Sciatic nerve (tissue), 2 donors: Measurements from ENCODE around the gene ISG20. TPM values are rescaled to one million over a fixed set of nuclear protein-coding genes. Genes with fewer than 3 reads are reported as not detected.

Experiments used
- ATAC-seq: fragments of 200-7000 bp; cut with Tn5 transposase; one replicate; pipeline ENCODE4 v1.9.1; 2020; ENCODE audit warnings: mild to moderate bottlenecking, moderate library complexity
- DNase-seq: peaks from one replicate; pipeline ENCODE4 v3.0.0-alpha.2; 2020; ENCODE audit warnings: low spot score
- intact Hi-C: fragments of 100-400 bp; cut with DNase I; formaldehyde crosslinking; loops from one replicate; pipeline ENCODE4 v1.14.2; 2022
- total RNA-seq: library from RNA; stranded (reverse); fragmentation: NEBNext Ultra II Directional; extraction: Animal tissue kit (Norgen Biotek cat#: 25700); gene quantifications from one replicate; pipeline ENCODE4 v1.2.1, GENCODE V29; 2021
- donor health status: DM: no; HTN: no; CAD: no.
- donor health status: DM: no; HTN: no; CAD: no.

ISG20 gene
- total RNA-seq, 1 donor from 2014 or later, result 20.2 TPM

GRCh38 chr15:88617031-88617722, 21.6 kb upstream of the ISG20 start:
- no peak for DNase-seq
- ATAC-seq, result no peak
- intact Hi-C loops, result no loop called here

- no peak for ATAC-seq
- DNase-seq, result no peak
- intact Hi-C loops, result no loop called here
Measured at GRCh38 chr15:88617790-88618189, 21.0 kb upstream of the ISG20 start.

GRCh38 chr15:88618686-88619085, 20.1 kb upstream of the ISG20 start:
- ATAC-seq (no peak), DNase-seq (no peak)
- intact Hi-C loops, result no loop called here

- intact Hi-C loops, result loop anchor here (10.0 kb wide), 1 partner anchor 215 kb away; no protein-coding TSS in a partner anchor
- ATAC-seq (no peak), DNase-seq (no peak)
Measured at GRCh38 chr15:88619796-88620195, 19.0 kb upstream of the ISG20 start.

DNA sequence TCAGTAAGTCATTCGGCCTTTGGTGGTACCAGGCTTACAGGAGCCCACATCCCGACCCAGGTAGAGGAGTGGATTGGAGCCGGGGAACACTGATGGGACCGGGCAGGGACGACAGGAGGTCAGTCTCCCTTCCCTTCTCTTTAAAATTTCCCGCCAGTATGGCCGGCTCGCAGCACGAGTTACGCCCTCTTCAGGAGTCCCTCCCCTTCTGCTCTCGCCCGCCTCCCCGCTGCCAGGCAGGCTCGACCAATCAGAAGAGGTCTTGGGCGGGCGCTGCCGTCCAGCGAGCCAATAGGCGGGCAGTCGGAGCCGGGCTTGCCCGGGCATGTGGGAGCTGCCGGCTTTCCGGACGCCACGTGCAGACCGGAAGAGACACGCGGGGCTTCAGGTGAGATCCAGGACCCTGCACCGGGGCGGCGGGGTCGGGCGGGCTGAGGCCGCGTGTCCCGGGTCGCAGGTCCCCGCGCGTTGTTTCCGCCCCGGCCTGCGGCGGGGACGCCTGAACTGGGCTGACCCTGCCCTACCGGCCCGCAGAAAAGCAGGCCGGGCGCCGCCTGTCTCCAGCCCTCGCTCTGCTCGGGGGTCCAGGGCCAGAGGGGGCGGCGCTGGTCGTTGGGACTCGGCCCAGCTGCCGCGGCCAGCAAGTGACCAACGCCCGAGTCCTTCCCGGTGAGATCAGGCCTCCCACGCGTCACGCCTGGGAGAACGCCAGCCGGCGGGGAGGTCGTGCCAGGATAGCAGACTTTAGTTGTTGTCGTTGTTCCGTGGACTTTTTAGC, 17.6 kb upstream of the ISG20 start, which contains the start of gene AEN:
Gene AEN (plus strand): TSS at position 346 of the 778 bp plus-strand sequence. CDS start 4,870 bp downstream, outside the sequence.
- intact Hi-C loops, result loop anchor here (10.0 kb wide), 1 partner anchor 214 kb away; no protein-coding TSS in a partner anchor
- ATAC-seq, result peak; percentile 99

DNA sequence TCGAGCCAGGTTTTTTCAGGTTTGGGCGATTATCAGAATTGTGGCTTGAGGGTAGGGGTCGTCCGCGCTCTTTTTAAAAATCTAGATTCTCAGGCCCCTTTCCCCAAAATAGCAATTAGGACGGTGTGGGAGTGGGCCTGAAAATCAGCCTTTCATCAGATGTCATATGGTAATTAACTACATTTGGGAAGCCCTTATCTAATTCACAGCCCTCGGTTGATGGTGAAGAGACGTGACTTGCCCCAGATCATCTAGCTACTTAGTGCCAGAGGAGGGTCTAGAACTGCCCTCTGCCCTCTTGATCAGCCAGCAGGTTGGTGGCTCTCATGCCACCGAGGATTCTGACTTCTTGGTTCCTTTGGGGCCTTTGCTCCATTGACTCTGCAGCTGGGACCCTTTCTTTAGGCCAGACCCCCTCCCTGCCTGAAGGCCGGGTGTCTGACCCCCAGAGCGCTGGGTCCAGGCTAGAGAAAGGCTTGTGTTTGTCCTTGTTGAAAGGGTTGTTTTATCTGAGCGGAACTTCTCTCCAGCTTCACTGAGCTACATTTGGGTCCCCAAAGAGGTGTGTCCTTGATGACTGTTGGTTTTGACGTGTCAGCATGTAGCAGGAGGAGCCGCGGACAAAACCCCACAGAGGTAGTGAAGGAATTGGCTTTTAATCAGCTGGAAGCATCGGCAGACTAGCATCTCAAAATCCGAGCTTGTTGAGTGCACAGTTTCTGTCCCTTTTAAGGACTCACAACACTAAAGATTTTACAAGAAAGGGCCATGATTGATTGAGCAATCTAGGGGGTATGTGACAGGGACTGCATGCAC, 16.8 kb upstream of the ISG20 start:
- DNase-seq, result no peak
- ATAC-seq, result no peak
- intact Hi-C loops, result loop anchor here (10.0 kb wide), 1 partner anchor 213 kb away; no protein-coding TSS in a partner anchor

More for the DNA sequence above, 17.6 kb upstream of the ISG20 start, which contains the start of gene AEN:
- DNase-seq, result peak; percentile 96

DNA sequence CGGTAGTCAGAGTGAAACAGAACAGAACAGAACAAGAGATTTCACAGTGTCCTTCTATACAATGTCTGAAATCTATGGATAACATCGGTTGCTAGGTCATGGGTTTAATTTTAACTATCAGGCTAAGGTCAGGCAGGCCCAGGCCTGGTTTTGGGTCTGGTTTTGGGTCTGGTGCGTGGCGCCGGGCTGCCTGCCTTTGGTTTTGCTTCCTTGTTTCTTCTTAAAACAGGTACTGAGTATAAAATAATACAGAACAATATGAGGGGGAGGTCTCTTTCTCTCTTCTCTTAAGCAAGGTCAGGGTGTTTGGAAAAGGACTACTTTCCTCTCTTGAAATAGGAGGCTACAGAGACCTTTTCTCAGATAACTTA, 16.2 kb upstream of the ISG20 start:
- intact Hi-C loops, result loop anchor here (10.0 kb wide), 1 partner anchor 212 kb away; no protein-coding TSS in a partner anchor
- DNase-seq (no peak), ATAC-seq (no peak)

DNA sequence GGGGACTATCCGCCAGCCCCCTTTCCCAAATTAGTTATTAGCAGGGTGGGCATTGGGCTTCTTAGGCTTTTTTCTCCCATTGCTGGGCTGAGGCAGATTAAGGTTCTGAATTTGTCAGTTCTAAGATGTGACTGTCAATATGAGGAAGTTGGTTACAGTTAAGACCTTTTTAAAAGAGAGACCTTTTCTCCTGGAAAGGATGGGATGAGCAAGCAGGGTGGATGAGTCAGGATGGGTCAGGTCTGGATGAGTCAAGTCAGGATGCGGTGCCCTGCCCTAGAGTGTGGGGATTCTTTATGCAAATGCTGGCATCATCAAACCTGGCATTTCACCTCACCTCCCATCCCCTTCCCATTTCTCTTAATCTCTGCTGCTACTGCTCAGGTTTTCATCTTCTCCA, 15.8 kb upstream of the ISG20 start:
- ATAC-seq, result no peak
- DNase-seq, result no peak
- intact Hi-C loops, result loop anchor here (10.0 kb wide), 1 partner anchor 212 kb away; no protein-coding TSS in a partner anchor

GRCh38 chr15:88623632-88624031, 15.2 kb upstream of the ISG20 start:
- no peak for DNase-seq
- ATAC-seq, result no peak
- intact Hi-C loops, result loop anchor here (10.0 kb wide), 1 partner anchor 211 kb away; no protein-coding TSS in a partner anchor

- intact Hi-C loops, result loop anchor here (10.0 kb wide), 1 partner anchor 210 kb away; no protein-coding TSS in a partner anchor
- ATAC-seq, result peak; percentile 72
- DNase-seq, result no peak
Measured at GRCh38 chr15:88624156-88624970, 14.5 kb upstream of the ISG20 start.

DNA sequence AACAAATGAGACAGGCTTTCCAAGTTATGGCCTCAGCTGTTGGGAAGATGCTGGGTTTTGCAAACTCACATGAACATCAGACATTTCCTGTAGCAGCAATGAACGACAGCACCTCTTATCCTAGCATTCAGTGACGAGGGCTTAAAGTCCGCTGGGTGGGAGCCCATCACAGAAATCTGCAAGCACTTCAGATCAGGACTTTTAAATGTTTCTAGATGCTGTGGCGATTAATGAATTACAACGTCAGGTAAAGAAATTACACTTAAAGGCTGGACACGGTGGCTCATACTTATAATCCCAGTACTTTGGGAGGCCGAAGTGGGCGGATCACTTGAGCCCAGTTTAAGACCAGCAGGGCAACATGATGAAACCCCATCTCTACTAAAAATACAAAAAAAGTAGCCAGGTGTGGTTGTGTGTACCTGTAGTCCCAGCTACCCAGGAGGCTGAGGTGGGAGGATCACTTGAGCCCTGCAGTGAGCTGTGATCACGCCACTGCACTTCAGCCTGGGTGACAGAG, 13.8 kb upstream of the ISG20 start:
- intact Hi-C loops, result loop anchor here (5.0 to 10.0 kb wide), 2 partner anchors 37 to 210 kb away; no protein-coding TSS in a partner anchor
- ATAC-seq (no peak), DNase-seq (no peak)

DNA sequence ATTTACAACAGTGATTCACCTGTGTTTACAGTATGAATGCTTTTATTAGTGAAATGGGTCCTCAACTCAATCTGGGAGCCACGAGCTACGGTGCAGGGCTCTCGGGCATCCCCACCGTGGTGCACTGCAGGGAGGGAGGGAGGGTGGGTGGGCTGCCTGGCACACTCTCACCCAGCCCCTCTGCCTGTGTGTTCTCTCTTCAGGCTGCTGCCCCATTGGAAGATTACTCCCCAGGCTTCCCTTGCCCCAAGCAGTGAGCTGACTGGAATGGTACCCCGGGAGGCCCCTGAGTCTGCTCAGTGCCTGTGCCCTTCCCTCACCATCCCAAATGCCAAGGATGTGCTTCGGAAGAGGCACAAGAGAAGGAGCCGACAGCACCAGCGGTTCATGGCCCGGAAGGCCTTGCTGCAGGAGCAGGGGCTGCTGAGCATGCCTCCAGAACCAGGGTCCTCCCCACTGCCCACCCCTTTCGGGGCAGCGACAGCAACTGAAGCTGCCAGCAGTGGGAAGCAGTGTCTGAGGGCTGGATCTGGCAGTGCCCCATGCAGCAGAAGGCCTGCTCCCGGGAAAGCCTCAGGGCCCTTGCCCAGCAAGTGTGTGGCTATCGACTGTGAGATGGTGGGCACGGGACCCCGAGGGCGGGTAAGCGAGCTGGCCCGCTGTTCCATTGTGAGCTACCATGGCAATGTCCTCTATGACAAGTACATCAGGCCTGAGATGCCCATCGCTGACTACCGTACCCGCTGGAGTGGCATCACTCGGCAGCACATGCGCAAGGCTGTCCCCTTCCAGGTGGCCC, 12.7 kb upstream of the ISG20 start:
- intact Hi-C loops, result loop anchor here (5.0 to 10.0 kb wide), 2 partner anchors 36 to 209 kb away; no protein-coding TSS in a partner anchor
- ATAC-seq (no peak), DNase-seq (no peak)

DNA sequence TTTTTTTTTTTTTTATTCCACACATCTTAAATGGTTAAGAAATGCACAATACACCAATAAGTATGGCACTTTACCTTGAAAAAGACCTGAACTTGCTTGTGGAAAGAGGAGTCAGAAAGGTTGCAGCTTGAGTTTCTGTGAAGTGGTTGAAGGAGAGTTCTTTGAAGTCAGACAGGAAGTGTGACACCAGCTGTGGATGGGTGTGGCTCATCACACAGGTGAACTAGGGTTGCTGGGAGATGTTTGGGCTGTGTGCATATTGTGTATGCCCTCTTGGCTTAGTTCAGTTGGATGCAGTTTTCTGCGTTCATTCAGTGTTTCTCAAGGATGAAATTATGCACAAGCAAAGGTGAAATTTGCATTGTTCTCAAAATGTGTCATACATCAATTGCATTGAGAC, 11.4 kb upstream of the ISG20 start:
- ATAC-seq (no peak), DNase-seq (no peak)
- intact Hi-C loops, result loop anchor here (5.0 to 10.0 kb wide), 2 partner anchors 35 to 207 kb away; no protein-coding TSS in a partner anchor

DNA sequence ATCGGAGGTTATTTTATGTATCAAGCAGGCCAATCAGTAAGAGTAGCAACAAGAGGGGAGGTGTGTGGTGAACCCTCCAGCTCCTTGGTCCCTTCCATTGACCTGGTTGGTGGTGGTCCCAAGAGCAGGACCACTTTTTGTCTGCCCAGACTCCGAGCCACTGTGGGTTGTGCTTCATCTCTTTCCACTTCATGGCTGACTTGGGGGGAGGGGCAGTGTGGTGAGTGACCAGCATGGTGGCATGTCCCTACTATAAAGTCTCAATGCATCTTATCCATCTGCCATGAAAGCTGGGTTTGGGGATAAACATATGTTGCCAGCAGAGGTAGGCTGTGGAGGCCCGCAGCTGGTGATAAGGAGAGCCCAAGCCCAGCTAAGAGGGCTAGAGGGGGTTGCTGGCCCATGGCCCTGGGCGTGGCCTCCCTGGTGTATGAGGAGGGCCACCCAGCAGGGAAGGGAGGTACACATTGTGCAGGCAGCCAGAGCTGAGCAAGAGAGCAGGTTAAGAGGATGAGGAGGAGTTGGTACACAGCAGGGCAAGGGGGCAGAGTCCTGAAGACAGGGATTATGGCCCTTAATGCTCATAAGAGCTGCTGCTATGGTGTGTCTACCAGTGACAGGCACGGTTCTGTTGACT, 10.7 kb upstream of the ISG20 start:
- no peak for DNase-seq
- ATAC-seq, result no peak
- intact Hi-C loops, result loop anchor here (5.0 to 10.0 kb wide), 2 partner anchors 34 to 207 kb away; no protein-coding TSS in a partner anchor

DNA sequence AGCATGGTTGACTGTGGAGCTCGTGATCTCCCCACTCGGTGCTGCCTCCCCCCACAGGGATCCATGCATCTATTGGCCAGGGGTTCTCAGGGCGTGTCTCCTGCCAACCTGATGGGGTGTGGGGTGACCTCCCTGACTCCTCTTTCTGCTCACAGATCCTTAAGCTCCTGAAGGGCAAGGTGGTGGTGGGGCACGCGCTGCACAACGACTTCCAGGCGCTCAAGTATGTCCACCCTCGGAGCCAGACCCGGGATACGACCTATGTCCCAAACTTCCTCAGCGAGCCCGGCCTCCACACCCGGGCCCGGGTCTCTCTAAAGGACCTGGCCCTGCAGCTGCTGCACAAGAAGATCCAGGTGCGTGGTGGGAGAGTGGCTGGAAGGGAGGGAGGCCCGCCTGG, 9.7 kb upstream of the ISG20 start:
- ATAC-seq (no peak), DNase-seq (no peak)
- intact Hi-C loops, result loop anchor here (5.0 to 10.0 kb wide), 2 partner anchors 33 to 206 kb away; no protein-coding TSS in a partner anchor

- intact Hi-C loops, result no loop called here
- ATAC-seq, result peak; percentile 35
- no peak for DNase-seq
Measured at GRCh38 chr15:88630141-88630721, 8.6 kb upstream of the ISG20 start.
